IMR-90 (cell line): Measurements from ENCODE around the gene FRMD5.

Experiments used
- CEBPB ChIP-seq: IDR thresholded peaks from 2 replicates; pipeline ENCODE4 v1.6.1; 2012; ENCODE audit warnings: low read depth, low read length, improper control_type of control experiment
- CHD1 ChIP-seq: IDR thresholded peaks from 2 replicates; pipeline ENCODE4 v1.6.1; 2012; ENCODE audit warnings: low read depth, low read length, improper control_type of control experiment
- MAFK ChIP-seq: IDR thresholded peaks from 2 replicates; pipeline ENCODE4 v1.6.1; 2012; ENCODE audit warnings: low read depth, low read length, improper control_type of control experiment
- RFX5 ChIP-seq: IDR thresholded peaks from 2 replicates; pipeline ENCODE4 v1.8.0; 2012; ENCODE audit warnings: low read depth, mild to moderate bottlenecking, low read length, moderate library complexity
- TF ChIP-seq, protein P1 (sequence below): conservative IDR thresholded peaks from 2 replicates; pipeline ENCODE4 v1.5.1; 2012; ENCODE audit warnings: mild to moderate bottlenecking, low read depth, low read length, improper control_type of control experiment
- TF ChIP-seq, protein P2 (sequence below): fragments of 150-350 bp; IDR thresholded peaks from 2 replicates; pipeline ENCODE4 v1.6.1; 2017; ENCODE audit warnings: mild to moderate bottlenecking, antibody characterized with exemption, low read length, low read depth

DNA sequence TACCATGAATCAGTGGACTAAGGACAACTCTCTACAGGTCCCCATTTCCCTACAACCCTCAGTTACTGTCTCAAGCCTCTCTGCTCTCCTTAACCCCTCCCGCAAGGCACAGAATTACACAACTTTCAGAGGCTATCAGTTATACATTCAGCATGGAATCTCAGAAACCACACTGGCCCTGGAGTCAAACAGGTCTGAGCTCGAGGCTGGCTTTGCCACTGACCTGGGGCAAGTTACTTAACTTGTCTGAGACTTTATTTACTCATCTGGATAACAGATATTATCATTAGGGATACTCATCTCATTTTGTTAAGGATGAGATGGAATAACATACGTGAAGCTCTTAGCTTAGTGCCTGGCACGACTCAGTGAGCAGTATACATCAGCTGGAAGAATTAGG, 273.1 kb downstream of the FRMD5 start:
- TF ChIP-seq, protein P1, sequence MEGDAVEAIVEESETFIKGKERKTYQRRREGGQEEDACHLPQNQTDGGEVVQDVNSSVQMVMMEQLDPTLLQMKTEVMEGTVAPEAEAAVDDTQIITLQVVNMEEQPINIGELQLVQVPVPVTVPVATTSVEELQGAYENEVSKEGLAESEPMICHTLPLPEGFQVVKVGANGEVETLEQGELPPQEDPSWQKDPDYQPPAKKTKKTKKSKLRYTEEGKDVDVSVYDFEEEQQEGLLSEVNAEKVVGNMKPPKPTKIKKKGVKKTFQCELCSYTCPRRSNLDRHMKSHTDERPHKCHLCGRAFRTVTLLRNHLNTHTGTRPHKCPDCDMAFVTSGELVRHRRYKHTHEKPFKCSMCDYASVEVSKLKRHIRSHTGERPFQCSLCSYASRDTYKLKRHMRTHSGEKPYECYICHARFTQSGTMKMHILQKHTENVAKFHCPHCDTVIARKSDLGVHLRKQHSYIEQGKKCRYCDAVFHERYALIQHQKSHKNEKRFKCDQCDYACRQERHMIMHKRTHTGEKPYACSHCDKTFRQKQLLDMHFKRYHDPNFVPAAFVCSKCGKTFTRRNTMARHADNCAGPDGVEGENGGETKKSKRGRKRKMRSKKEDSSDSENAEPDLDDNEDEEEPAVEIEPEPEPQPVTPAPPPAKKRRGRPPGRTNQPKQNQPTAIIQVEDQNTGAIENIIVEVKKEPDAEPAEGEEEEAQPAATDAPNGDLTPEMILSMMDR, result no peak
- TF ChIP-seq MAFK (no peak), CHD1 (no peak), RFX5 (no peak), CEBPB (peak; percentile 85)
- TF ChIP-seq, protein P2, sequence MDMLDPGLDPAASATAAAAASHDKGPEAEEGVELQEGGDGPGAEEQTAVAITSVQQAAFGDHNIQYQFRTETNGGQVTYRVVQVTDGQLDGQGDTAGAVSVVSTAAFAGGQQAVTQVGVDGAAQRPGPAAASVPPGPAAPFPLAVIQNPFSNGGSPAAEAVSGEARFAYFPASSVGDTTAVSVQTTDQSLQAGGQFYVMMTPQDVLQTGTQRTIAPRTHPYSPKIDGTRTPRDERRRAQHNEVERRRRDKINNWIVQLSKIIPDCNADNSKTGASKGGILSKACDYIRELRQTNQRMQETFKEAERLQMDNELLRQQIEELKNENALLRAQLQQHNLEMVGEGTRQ, result no peak
